Naive thymus-derived CD4-positive, alpha-beta T cell (primary cell): Measurements from ENCODE around the gene LRRC56. TPM values are rescaled to one million over a fixed set of nuclear protein-coding genes. Genes with fewer than 3 reads are reported as not detected.

Experiments used
- ATAC-seq: fragments of 150-1000 bp; cut with Tn5 transposase; 2 replicates; pipeline ENCODE4 v1.10.0; 2021; ENCODE audit warnings: mild to moderate bottlenecking, moderate library complexity
- CTCF ChIA-PET: fragments of 350-600 bp; sonication (Branson Sonifier 250); formaldehyde crosslinking; loops from one replicate; lab custom pipeline; 2021; ENCODE audit warnings: antibody characterized with exemption; lab: Charles Lee
- POLR2A ChIA-PET: fragments of 350-600 bp; sonication (Branson Sonifier 250); formaldehyde crosslinking; loops from one replicate; lab custom pipeline; 2021; ENCODE audit warnings: antibody characterized with exemption, inconsistent platforms; lab: Charles Lee
- DNase-seq, 9 donors: peaks; one replicate each; pipeline versions ENCODE4 v3.0.0 to v3.0.0-alpha.2; 2020 to 2022; ENCODE audit warnings: mixed read lengths in 1 of 9
- H3K27ac ChIP-seq: one replicate; pipeline ENCODE4 v1.7.0; 2013; ENCODE audit warnings: mild to moderate bottlenecking, low read depth, low read length, moderate library complexity
- H3K27me3 ChIP-seq, 2 donors: one replicate each; pipeline ENCODE4 v1.7.0; 2013; ENCODE audit warnings: low read length in 2 of 2, mild to moderate bottlenecking in 2 of 2, moderate library complexity in 2 of 2; ENCODE audit not compliant: control insufficient read depth in 2 of 2, insufficient read depth in 2 of 2
- H3K36me3 ChIP-seq, 3 experiments: 1 replicate in 2 of 3; 2 replicates in 1 of 3; pipeline ENCODE4 v1.7.0; 2013; ENCODE audit warnings: low read length in 3 of 3, mild to moderate bottlenecking in 3 of 3, moderate library complexity in 1 of 3; ENCODE audit not compliant: insufficient read depth in 3 of 3, control insufficient read depth in 2 of 3
- H3K4me1 ChIP-seq, 2 donors: one replicate each; pipeline ENCODE4 v1.7.0; 2013; ENCODE audit warnings: low read length in 2 of 2, mild to moderate bottlenecking in 2 of 2, moderate library complexity in 1 of 2; ENCODE audit not compliant: control insufficient read depth in 2 of 2, insufficient read depth in 2 of 2
- H3K4me3 ChIP-seq: 2 replicates; pipeline ENCODE4 v1.7.0; 2013; ENCODE audit warnings: mild to moderate bottlenecking, low read length
- H3K9me3 ChIP-seq, 3 experiments: 1 replicate in 2 of 3; 2 replicates in 1 of 3; pipeline ENCODE4 v1.7.0; 2013; ENCODE audit warnings: low read length in 3 of 3; ENCODE audit not compliant: control insufficient read depth in 2 of 3
- H3K27ac Mint-ChIP-seq, 9 donors: one replicate each; pipeline ENCODE4 v1.8.0; 2020 to 2022; ENCODE audit warnings: mixed read lengths in 9 of 9, mild to moderate bottlenecking in 8 of 9, moderate library complexity in 5 of 9, inconsistent platforms in 2 of 9
- H3K27me3 Mint-ChIP-seq, 5 donors: one replicate each; pipeline ENCODE4 v1.8.0; 2021 to 2022; ENCODE audit warnings: mixed read lengths in 5 of 5, mild to moderate bottlenecking in 1 of 5
- H3K36me3 Mint-ChIP-seq, 5 donors: one replicate each; pipeline ENCODE4 v1.8.0; 2020 to 2022; ENCODE audit warnings: mixed read lengths in 5 of 5, mild to moderate bottlenecking in 3 of 5, inconsistent platforms in 1 of 5
- H3K4me1 Mint-ChIP-seq, 7 donors: one replicate each; pipeline ENCODE4 v1.8.0; 2020 to 2022; ENCODE audit warnings: mixed read lengths in 7 of 7, mild to moderate bottlenecking in 3 of 7, inconsistent platforms in 1 of 7
- H3K4me3 Mint-ChIP-seq, 10 donors: one replicate each; pipeline ENCODE4 v1.8.0; 2020 to 2022; ENCODE audit warnings: mild to moderate bottlenecking in 10 of 10, mixed read lengths in 10 of 10, moderate library complexity in 6 of 10, inconsistent platforms in 2 of 10
- H3K9me3 Mint-ChIP-seq, 11 donors: one replicate each; pipeline ENCODE4 v1.8.0; 2020 to 2022; ENCODE audit warnings: mixed read lengths in 11 of 11, mild to moderate bottlenecking in 4 of 11, inconsistent platforms in 1 of 11, moderate library complexity in 1 of 11
- intact Hi-C, 2 donors: fragments of 100-400 bp; cut with micrococcal nuclease; formaldehyde crosslinking; loops; one replicate each; pipeline ENCODE4 v1.15.1; 2023
- polyA plus RNA-seq, 2 donors: library from polyadenylated mRNA; unstranded; fragments of 300-500 nt; fragmentation: Illumina TruSeq; gene quantifications; one replicate each; pipeline ENCODE4 v1.2.3, GENCODE V29; 2021
- total RNA-seq, 6 experiments: library from RNA in 5 of 6; stranded (reverse) in 5 of 6; gene quantifications; 1 replicate in 5 of 6; 2 replicates in 1 of 6; pipeline ENCODE4 v1.2.3 and lab custom pipeline; 2021 to 2026

The LRRC56 gene
- total and polyA plus RNA-seq, 7 experiments from 2014 or later, result 0.35 to 5.1 (median 3.1) TPM

GRCh38 chr11:567629-568292 is 30.4 kb downstream of the LRRC56 start:
- CTCF ChIA-PET, result no interaction called here
- no peaks in the 10 kb centered on the region for H3K27me3 ChIP-seq
- no peaks in the 10 kb centered on the region for H3K9me3 Mint-ChIP-seq
- ATAC-seq, result no peak
- H3K4me3 Mint-ChIP-seq, result peak overlapping the region; percentile 50 to 91 (median 70)
- intact Hi-C loops, result loop anchor here (1.0 to 10.0 kb wide), 7 partner anchors 7 to 360 kb away; partner anchors contain the start of genes LMNTD2 (in 2 of the 2), PHRF1 (in 2 of the 2), RASSF7 (in 2 of the 2) and BET1L (in 1 of the 2)
- H3K36me3 ChIP-seq, result peaks cover 0 to 14% (median 0%) of the 10 kb centered on the region in 3 experiments
- H3K27me3 Mint-ChIP-seq, result no peaks in the 10 kb centered on the region
- no peak for DNase-seq
- POLR2A ChIA-PET, result interaction anchor here (0.7 to 3.2 kb wide), 8 partner anchors 8 to 159 kb away, joined by 3 to 17 read pairs (median 6); partner anchors contain the start of genes LMNTD2, PHRF1 and TMEM80
- peak overlapping the region; percentile 52 to 87 (median 76) for H3K27ac Mint-ChIP-seq
- peaks cover 6 to 8% of the 10 kb centered on the region in 2 donors for H3K4me1 ChIP-seq
- peak overlapping the region; percentile 51 for H3K27ac ChIP-seq
- peaks cover 0 to 3% (median 0%) of the 10 kb centered on the region in 5 donors for H3K36me3 Mint-ChIP-seq
- H3K4me3 ChIP-seq, result peak overlapping the region; percentile 27
- H3K9me3 ChIP-seq, result no peaks in the 10 kb centered on the region
- H3K4me1 Mint-ChIP-seq, result peaks cover 0 to 16% (median 3%) of the 10 kb centered on the region in 7 donors

DNA sequence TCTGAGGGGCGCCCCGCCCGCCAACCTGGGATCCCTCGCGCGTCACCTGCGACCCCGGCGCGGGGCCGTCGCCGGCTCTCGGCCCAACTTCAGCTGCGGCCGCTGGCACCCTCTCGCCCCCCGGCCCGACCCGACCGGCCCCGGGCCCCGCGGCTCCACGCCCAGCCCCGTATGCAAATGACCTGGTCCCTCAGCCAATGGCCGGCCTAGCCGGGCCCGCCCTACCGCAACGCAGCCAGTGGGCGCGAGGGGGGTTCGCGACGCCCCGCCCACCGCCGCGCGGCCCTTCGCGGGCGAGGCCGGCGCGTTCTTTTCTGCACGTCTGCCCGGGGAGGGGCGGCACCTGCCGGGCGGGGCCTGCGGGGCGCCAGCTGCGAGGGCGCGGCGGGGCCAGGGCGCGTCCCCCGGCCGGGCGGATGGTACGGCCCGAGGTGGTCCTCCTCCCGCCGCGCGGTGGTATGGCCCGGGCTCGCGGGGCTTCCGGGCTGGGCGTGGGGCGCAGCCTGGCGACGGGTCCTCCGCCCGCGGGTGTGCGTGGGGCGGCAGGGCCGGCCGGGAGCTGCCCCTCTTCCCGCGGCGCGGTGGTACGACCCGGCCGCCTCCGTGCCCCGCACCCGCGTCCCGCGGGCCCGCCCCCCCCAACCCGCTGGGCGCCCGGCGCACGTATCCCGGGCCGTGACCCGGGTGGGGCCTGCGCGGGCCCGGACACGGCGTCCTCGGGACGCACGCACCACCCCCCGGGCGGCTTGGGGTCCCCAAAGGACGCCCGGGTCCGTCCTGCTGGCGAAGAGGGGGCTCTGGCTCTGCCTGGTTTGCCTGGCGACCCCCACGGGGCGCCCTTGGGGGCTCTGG is 31.2 kb downstream of the LRRC56 start:
- POLR2A ChIA-PET, result interaction anchor here (0.8 to 3.2 kb wide), 12 partner anchors 9 to 158 kb away, joined by 3 to 17 read pairs (median 4); partner anchors contain the start of genes LMNTD2 and TMEM80
- Histone ChIP-seq H3K36me3 (peaks cover 0 to 8% (median 0%) of the 10 kb centered on the region in 3 experiments), H3K27ac (peak overlapping the region; percentile 65), H3K27me3 (no peaks in the 10 kb centered on the region), H3K9me3 (no peaks in the 10 kb centered on the region), H3K4me3 (peak overlapping the region; percentile 73), H3K4me1 (peaks cover 6 to 8% of the 10 kb centered on the region in 2 donors)
- no peaks in the 10 kb centered on the region for H3K27me3 Mint-ChIP-seq
- H3K9me3 Mint-ChIP-seq, result no peaks in the 10 kb centered on the region
- H3K36me3 Mint-ChIP-seq, result peaks cover 0 to 2% (median 0%) of the 10 kb centered on the region in 5 donors
- CTCF ChIA-PET, result no interaction called here
- H3K4me3 Mint-ChIP-seq, result peak overlapping the region; percentile 69 to 84 (median 77)
- DNase-seq (peak; percentile 87 to 99 (median 95)), ATAC-seq (peak; percentile 95)
- H3K27ac Mint-ChIP-seq, result peak overlapping the region in 3 of 9 donors; percentile 40 to 82 (median 68)
- H3K4me1 Mint-ChIP-seq, result peaks cover 0 to 16% (median 3%) of the 10 kb centered on the region in 7 donors
- intact Hi-C loops, result loop anchor here (1.0 to 10.0 kb wide), 7 partner anchors 8 to 361 kb away; partner anchors contain the start of genes LMNTD2 (in 2 of the 2), PHRF1 (in 2 of the 2), RASSF7 (in 2 of the 2) and BET1L (in 1 of the 2)

GRCh38 chr11:569158-569885 is 32.0 kb downstream of the LRRC56 start:
- CTCF ChIA-PET, result no interaction called here
- peaks cover 0 to under 1% (median 0%) of the 10 kb centered on the region in 3 experiments for H3K36me3 ChIP-seq
- Mint-ChIP-seq H3K4me3 (peak overlapping the region; percentile 69 to 84 (median 77)), H3K9me3 (no peaks in the 10 kb centered on the region), H3K27ac (peak overlapping the region in 4 of 9 donors; percentile 40 to 82 (median 68)), H3K4me1 (peaks cover 3 to 18% (median 8%) of the 10 kb centered on the region in 7 donors), H3K36me3 (no peaks in the 10 kb centered on the region), H3K27me3 (peaks cover 0 to 3% (median 0%) of the 10 kb centered on the region in 5 donors)
- peaks cover 6 to 12% of the 10 kb centered on the region in 2 donors for H3K4me1 ChIP-seq
- POLR2A ChIA-PET, result interaction anchor here (0.8 to 3.2 kb wide), 11 partner anchors 9 to 157 kb away, joined by 3 to 17 read pairs (median 4); partner anchors contain the start of gene LMNTD2
- peak overlapping the region; percentile 65 for H3K27ac ChIP-seq
- no peaks in the 10 kb centered on the region for H3K27me3 ChIP-seq
- intact Hi-C loops, result loop anchor here (2.0 to 10.0 kb wide), 4 partner anchors 35 to 362 kb away; partner anchors contain the start of genes BET1L (in 1 of the 2), CEND1 (in 1 of the 2), HRAS (in 1 of the 2) and RIC8A (in 1 of the 2)
- H3K9me3 ChIP-seq, result no peaks in the 10 kb centered on the region
- H3K4me3 ChIP-seq, result peak overlapping the region; percentile 73
- DNase-seq, result no peak
- no peak for ATAC-seq

GRCh38 chr11:571802-572185 is 34.5 kb downstream of the LRRC56 start:
- POLR2A ChIA-PET, result no interaction called here

DNA sequence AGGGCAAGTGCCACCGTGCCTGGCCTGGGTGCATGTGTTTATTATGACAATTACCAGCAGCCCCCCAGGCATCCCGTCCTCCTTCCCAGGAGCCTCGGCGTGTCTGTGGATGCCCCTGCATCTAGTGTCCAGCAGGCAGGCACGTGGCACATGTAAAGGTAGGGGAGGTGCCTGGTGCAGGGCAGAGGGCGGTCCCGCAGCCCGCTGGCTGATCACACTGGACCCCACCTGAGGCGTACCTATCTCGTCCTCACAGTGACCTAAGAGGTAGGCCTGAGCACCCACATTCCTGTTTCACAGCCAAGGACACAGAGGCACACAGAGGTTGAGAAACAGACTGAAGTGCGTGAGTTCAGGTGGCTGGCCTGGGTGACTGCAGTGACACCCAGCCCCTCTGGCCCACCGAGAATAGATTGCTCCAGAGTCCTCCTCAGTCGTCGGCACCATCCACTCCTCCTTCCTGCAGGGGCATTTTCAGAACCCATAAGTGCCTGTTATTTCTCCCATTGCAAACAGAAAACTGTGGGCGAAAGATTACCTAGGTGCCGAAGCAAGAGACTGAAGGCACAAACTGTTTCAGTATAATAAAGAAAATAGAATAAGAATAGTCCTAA is 35.9 kb downstream of the LRRC56 start:
- no peaks in the 10 kb centered on the region for H3K9me3 ChIP-seq
- intact Hi-C loops, result no loop called here
- no peak overlapping the region for H3K27ac ChIP-seq
- Mint-ChIP-seq H3K36me3 (peaks cover 0 to 3% (median 0%) of the 10 kb centered on the region in 5 donors), H3K4me3 (no peak overlapping the region), H3K9me3 (no peaks in the 10 kb centered on the region), H3K4me1 (peaks cover 20 to 35% (median 27%) of the 10 kb centered on the region in 7 donors), H3K27ac (no peak overlapping the region), H3K27me3 (peaks cover 0 to 9% (median 0%) of the 10 kb centered on the region in 5 donors)
- H3K4me1 ChIP-seq, result peaks cover 21 to 30% of the 10 kb centered on the region in 2 donors
- CTCF ChIA-PET, result no interaction called here
- no peak overlapping the region for H3K4me3 ChIP-seq
- DNase-seq, result no peak
- no peak for ATAC-seq
- H3K36me3 ChIP-seq, result peaks cover 0 to 10% (median 0%) of the 10 kb centered on the region in 3 experiments
- H3K27me3 ChIP-seq, result no peaks in the 10 kb centered on the region
- POLR2A ChIA-PET, result interaction anchor here (0.6 kb wide), 1 partner anchor 12 kb away, joined by 4 read pairs; no protein-coding TSS in a partner anchor

More at GRCh38 chr11:571802-572185, 34.5 kb downstream of the LRRC56 start:
- ATAC-seq (no peak), DNase-seq (no peak)
- H3K9me3 ChIP-seq, result no peaks in the 10 kb centered on the region
- CTCF ChIA-PET, result no interaction called here
- intact Hi-C loops, result no loop called here
- H3K36me3 ChIP-seq, result peaks cover 0 to 4% (median 0%) of the 10 kb centered on the region in 3 experiments
- Mint-ChIP-seq H3K4me1 (peaks cover 12 to 22% (median 17%) of the 10 kb centered on the region in 7 donors), H3K9me3 (no peaks in the 10 kb centered on the region), H3K27me3 (peaks cover 0 to 9% (median 0%) of the 10 kb centered on the region in 5 donors), H3K27ac (no peak overlapping the region), H3K4me3 (no peak overlapping the region), H3K36me3 (no peaks in the 10 kb centered on the region)
- no peaks in the 10 kb centered on the region for H3K27me3 ChIP-seq
- no peak overlapping the region for H3K4me3 ChIP-seq
- H3K27ac ChIP-seq, result no peak overlapping the region
- H3K4me1 ChIP-seq, result peaks cover 9 to 19% of the 10 kb centered on the region in 2 donors
